LoVo (cell line): Measurements from ENCODE around the gene DNMBP.
"Not testable (repeated sequence)": the region's sequence is repeated elsewhere in the genome, so short reads cannot be mapped to it uniquely, and the experiment has no call there.

ENCODE experiments used
- DNase-seq: peaks from one replicate; pipeline ENCODE4 v3.0.0-alpha.2; 2016; ENCODE audit warnings: low spot score

The DNMBP gene

DNA sequence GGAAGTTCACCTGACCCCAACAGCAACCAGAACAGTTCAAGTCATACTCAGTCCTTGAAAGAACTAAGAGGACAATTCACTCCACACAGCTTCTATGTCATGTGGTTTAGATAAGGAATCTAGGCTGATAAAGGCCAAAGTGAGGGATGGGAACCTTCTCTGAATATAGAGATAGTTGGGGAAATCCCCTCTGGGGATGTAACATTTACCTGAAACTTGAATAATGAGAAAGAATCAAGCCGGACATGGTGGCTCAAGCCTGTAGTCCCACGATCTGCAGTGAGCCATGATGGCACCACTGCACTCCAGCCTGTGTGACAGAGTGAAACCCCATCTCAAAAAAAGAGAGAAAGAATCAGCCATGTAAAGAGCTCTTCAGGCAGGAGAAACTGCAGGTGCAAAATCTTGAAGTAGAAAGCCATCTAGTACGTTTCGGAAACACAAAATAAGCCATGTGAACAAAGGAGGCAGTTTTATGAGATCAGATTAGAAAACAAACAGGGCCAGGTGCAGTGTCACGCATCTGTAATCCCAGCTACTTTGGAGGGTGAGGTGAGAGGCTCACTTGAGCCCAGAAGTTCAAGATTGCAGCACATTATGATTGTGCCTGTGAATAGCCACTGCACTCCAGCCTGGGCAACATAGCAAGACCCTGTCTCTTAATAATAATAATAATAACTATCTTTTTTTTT is 4.5 kb upstream of the DNMBP start:
- no peak for DNase-seq

DNA sequence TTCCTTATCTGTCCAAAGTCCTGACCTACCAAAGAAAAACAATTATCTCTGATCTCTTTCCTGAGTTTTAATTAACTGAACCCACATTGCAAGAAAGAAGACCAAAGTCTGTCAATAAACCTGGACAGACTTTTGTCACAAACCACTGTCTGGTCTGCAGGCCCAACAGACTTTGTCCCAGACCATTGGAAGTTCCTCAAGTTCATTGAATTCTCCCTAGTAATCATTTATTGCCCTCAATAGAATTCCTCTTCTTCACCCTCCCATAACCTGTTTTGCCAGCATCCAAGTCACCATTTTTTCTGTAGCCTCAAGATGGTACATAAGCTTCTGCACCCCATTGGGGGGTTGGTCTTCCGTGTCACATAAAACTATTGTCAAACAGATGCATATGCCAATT is 3.9 kb upstream of the DNMBP start:
- no peak for DNase-seq

DNA sequence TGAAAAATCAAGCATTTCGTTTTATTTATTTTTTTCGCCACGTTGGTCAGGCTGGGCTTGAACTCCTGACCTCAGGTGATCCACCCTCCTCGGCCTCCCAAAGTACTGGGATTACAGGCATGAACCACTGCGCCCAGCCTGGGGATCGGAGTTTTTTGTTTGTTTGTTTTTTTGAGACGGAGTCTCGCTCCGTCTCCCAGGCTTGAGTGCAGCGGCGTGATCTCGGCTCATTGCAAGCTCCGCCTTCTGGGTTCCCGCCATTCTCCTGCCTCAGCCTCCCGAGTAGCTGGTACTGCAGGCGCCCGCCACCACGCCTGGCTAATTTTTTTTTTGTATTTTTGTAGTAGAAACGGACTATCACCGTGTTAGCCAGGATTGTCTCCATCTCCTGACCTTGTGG is 2.2 kb upstream of the DNMBP start:
- not testable (repeated sequence) for DNase-seq

DNA sequence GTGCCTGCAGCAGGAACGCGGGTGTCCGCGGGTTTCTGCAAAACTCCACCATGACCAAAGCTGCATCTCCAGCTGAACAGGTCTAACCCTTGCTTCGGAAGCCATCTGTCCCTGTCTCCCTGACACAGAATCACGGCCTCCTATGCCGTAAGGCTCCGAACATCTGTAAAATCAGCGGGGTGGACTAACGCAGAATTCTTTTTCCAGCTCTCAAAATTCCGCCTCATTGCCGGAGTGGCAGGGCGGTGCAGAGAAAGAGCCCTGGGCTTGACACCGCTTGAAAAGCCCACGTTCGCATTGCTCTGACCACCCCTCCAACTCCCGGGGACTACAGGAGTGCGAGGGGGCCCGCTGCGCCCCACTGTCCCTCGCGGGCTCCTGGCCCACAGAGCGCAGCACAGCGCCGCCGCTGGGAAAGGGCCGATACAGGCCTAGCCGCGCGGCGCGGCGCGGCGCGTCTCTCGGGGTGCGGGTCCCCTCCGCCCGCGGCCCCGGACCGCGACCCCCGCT is 409 bp downstream of the DNMBP start:
- no peak for DNase-seq

DNA sequence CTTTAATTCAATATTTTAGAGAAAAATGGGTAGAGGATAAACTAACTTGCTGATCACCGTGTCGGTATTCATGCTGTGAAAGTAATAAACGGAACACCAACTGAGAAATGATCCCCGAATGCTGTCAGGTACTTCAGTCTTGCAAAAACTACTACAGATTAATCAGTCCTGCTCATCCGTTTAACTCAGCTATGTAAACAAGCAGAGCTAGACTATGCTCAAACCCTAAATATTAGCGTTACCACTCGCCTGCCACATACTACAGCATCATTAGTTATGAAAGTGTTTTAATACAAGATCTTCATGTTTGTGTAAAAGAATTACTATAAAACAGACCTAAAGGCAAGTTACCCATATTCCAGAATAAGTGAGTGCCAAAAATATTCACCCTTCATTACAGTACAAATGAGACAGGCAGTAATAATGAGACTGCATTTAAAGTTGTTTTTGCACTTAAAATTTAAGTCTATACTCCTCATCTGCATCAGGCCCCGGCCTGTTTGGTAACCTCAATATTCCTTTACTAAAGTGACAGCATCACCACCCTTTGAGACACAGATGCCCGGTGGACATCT is 952 bp downstream of the DNMBP start:
- no peak for DNase-seq

DNA sequence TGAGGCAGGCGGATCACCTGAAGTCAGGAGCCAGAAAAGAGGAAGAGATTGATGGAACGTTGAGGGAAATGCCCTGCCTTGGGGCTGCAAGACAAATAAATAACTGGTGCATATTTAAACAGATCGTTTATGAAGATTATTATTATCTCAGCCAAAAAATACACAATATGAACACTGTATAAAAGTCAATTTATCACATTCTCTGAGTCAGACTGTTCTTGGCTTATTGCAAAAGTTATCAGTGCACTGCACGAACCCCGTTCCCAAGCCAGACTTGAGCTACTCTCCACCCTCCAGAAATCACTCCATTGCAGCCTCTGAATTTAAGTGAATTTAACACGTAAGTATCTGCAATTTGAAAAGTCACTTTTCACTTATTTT is 1.6 kb downstream of the DNMBP start:
- DNase-seq: no peak

DNA sequence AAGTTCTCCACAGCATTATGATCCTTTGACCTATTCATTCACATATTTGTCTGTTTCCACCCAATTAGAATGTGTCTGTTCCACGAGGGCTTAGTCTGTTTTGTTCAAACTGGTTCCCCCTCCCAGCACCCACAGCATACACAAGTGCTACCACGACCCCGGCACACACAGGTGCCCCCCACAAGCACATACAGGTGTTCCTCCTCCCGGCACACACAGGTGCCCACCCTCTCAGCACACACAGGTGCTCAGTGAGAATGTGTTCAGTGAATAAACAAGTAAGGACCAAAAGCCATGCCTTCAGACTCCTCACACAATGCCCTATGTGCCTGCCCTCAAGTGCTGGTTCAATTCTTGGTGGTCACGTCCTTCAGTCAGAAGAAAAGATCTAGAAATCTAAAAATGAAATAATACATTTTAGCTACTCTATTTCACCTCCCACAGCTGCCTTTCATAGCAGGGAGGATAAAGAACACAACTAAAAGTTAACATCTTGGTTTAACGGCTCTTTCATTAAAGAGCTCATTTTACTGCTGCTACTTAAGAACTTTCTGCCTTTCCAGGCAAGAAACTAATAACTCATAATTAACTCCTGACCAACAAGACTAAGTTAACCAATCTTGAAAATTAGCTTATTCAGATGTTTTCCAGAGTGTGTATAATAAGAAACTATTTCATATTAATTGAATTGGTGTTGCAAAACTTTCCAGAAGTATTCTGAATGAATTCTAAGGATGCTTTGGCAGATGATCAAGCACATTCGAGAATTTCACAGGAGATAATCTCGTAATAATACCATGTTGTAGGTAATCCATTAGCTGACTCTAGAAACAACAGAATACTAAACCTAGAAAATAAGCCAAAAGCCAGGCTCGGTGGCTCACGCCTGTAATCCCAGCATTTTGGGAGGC is 2.3 kb downstream of the DNMBP start:
- DNase-seq: no peak

DNA sequence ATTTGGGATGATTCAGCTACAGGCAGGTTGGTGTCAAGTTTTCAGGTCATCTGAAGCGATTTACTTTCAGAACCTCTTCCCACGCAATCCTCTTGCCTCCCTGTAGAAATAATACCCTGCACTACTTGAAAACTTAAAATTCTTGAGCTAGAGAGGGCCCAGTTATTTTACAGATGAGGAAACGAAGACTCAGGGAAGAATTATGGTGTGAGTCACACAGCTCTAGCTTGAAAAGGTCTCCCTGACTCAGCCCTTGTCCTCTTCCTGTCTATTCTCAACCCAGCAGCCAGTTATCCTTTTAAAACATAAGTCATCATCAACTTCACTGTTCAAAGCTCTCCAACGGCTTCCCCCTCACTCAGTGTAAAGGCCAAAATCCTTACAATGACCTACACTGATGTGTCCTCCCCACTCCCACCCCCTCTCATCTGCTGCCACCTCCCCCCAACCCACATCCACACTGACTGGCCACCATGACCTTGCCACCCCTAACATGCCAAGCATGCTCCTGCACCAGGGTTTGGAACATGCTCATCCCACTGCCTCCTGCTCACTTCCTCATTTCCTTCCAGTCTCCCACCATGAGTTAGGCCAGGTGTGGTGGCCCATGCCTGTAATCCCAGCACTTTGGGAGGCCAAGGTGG is 3.4 kb downstream of the DNMBP start:
- peak; percentile 77 for DNase-seq

DNA sequence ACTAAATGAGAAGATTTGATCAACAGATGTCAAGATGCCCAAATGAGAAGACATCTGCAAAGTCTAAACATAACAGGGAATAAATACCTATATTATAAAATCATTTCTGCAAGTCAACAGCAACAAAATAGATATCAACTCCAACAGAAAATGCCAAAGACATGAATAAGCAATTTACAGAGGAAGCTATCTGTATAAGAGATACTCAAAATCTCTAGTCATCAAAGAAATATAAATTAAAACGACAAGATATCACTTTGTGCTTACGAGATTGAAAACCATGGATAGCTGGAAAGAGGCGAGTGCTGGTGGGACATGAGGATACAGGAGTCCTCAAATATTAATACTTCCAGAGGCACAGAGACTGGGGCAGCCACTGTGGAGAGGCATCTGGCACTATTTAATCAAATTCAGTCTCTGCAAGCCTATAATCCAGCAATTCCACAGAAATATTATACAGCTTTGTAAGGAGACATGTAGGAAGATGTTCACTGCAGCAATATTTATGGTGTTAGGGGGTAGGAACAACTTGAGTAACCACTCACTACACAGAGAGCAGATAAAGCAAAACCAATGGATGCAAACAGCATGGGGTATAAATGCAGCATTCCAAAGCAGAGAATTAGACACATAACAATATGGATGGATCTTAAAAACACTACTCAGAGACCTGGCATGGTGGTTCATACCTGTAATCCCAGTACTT is 4.8 kb downstream of the DNMBP start:
- no peak for DNase-seq

DNA sequence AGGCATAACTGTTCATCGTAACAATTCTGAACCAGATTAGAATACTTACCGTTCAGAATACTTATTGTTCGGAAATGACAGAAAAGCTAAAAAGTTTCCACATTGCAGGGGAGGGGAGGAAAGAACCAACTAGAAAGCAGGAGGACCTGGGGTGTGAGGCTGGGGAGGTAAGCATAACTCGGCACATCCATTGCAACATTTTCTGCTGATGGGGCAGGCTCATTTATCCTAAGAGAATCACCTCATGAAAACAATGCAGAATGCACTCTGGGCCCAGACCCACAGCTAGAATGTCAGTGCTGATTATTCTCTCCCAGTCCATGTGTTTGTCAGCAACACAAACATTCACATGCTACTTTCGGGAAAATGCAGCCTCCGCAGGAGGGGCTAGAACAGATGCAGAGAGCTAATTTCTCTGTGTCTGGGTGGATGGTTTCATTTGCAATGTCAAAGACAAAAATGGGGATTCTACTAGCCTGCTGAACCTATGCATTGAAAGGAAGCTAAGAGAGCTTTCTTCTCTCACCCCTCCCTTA is 9.6 kb downstream of the DNMBP start:
- DNase-seq: no peak

DNA sequence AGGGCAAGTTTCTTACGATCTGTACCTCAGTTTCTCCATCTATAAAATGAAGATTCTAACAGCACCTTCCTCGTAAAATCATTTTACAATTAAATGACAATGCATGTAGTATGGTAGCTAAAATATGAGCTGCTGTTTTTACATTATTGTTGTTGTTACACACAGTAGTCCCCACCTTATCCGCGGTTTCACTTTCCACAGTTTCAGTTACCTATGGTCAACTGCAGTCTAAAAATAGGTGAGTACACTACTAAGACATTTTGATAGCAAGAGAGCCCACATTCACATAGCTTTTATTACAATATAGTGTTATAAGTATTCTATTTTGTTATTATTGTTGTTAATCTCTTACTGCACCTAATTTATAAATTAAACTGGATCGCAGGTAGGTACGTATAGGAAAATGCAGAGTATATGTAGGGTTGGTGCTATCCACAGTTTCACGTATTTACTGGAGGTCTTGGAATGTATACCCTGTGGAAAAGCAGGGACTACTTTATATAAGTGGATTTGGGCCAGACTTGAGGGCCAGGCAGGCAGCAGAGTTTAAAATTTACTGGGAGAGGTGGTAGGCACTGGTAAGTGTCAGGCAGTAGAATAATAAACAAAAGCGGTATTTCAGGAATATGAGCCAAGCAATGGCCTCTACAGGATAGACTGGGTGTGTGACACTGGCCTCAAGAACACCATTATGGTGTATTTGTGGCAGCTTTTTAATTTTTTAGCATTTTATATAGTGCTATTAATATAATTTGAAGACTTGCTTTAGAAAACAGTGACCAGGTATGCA is 10.2 kb downstream of the DNMBP start:
- DNase-seq: no peak

DNA sequence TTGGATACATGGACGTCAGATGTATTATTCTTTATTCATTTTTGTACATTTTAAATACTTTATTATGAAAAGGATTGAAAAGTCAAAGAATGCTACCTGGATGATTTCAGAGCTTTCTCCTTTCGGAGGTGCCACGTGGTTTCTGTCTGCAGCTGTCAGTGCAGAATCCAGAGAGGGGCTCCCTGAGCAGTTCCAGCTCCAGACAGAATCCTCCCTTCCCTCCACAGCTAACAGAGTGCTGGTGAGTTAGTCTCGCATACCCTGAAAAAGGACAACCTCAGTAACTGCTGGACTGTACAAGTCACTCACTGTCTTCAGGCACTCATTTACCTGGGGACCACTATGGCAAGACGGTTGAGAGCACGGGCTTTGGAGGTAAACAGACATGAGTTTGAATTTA is 10.9 kb downstream of the DNMBP start:
- DNase-seq: no peak

DNA sequence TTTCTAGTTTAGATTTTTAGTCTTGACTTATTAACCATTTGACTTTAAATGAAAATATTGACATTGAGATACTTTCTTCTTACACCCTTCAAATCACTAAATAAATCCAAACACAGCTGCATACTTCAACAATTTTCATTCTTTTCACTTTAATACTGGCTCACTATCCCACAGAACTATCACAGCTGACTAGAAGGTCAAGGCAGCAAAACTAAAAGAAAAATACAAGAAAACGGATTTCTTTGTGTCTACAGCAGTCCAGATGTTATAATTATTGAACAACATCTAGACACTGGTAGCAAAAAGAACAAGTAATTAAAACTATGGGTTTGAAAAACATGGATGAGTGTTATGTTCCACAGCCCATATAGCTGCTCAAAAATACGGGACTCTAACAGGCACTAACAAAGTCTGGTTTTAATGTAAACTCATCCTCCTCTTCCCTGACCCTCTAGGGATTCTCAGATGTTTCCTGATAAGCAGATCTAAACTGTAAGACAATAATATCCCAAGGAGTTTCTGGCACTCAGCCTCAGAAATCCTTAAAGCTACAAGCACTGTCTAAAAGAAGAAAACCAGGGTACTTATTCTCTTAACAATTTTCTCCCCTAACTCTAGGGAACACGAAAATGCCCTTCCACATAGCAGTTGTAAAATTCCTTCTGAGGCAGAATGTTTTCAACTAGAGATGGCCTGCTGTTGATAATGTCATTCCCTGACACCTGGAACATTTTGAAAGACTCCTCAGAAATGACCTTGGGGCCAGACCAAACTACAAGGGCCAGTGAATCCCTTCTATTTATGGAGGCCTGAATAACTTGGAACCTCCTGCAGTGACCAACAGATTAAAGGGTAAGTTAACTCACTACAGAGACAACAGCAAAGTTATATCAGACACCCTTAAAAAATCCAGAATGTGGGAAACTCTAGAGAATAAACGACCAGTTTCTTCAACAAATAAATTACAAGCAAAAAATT is 12.8 kb downstream of the DNMBP start:
- DNase-seq: no peak

DNA sequence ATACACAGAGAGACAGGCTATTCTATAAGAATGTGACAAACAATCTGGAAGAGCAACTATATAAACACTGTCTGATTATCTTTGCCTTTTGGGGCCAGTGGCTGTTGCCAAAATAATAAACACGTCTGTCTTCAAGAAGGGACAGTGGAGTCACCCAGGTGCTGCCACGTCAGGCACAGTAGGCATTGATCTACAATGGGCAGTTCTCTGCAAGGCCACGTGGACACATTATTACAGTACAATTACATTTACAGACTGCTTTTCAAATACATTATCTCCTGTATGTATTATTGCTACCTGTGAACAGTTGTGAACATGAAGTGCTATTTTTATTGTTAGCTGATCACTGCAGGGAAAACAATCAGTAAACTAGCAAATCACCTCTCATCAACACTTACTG is 14.0 kb downstream of the DNMBP start:
- no peak for DNase-seq

DNA sequence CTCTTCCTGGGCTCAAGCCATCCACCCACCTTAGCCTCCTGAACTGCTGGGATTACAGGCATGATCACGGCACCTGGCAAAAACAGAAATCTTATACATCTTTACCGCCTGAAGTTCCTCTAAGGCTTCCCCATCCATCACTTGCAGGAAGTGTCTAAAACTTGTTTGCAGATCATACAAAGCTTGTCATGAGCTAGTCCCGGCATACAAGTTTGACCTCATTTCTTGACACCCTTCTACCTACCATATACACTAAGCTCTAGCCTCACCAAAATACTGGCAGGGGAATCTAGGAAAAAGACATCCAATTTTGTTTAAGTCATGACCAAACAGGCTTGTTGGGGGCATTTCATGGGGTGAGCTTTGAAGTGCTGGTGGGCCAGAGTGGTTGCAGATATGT is 14.5 kb downstream of the DNMBP start:
- DNase-seq: no peak

DNA sequence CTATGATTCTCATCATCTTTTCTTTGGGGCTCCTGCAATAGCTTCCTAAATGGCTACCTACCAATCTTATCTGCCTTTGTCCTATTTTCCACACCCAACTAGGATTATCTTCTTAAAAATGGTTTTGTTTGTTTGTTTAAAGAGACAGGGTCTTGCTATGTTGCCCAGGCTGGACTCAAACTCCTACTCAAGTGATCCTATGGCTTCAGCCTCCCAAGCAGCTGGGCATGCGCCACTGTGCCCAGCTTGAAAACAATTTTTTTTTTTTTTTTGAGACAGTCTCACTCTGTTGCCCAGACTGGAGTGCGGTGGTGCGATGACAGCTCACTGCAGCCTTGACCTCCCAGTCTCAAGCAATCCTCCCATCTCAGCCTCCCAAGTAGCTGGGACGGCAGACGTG is 14.9 kb downstream of the DNMBP start:
- DNase-seq: no peak

DNA sequence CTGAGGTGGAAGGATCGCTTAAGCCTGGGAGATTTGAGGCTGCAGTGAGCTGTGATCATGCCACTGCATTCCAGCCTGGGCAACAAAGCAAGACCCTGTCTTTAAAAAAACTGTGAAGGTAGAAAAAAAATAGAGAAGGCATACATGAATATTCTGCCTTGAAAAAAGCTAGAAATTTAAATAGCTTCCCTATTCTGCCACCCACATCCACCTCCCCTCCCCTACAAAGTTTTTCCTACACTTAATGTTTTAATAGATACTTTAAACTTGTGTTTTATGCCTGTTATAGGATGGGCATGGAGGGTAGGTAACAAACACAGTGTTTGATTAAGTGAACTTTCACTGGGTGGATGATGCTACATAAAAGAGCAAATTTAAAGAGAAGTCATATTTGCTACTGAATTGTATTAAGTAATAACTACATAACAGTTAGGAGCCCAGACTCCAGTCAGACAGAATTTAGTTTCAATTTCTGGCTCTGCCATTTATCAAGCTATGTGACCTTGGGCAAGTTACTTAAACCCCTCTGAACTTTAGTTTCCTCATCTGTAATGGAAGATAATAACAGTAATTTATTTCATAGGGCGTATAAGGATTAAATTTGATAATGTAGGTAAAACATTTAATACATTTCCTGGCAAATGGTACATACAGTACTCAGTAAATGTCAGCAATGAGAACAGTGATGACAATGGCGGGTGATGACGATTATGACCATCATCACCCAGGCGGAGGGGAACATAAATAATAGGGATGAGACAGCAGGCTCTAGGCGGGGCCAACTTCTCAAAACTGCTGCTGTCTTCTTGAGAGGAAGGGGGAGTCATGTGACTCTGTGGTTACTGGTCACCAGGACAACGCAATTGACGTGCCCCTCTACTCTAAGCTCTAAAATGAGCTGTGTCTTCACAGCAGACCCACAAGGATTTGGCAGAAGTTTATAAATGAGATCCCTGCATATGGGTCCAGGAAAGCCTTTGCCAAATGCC is 15.8 kb downstream of the DNMBP start:
- DNase-seq: no peak

DNA sequence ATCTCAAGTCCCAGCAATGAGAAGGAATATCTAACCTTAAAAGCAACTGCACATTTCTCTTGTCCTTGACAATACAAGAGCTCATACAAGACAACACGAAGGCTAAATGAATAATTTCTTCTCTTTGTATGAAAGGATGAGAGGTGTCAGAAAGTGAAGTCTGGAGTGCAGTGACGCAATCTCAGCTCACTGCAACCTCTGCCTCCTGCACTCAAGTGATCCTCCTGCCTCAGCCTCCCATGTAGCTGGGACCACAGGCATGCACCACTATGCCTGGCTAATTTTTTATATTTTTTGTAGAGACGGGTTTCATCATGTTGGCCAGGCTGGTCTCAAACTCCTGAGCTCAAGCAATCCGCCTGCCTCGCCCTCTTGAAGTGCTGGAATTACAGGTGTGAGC is 24.1 kb downstream of the DNMBP start:
- not testable (repeated sequence) for DNase-seq
